Liver (tissue), 9 donors: ENCODE data around the gene COL20A1. TPM values are rescaled to one million over a fixed set of nuclear protein-coding genes. Genes with fewer than 3 reads are reported as not detected.

ENCODE experiments used
- DNase-seq: peaks from one replicate; pipeline ENCODE4 v3.0.0-alpha.2; 2017; ENCODE audit warnings: low spot score
- H3K27ac ChIP-seq, 2 donors: one replicate each; pipeline ENCODE4 v1.7.0; 2013; ENCODE audit warnings: inconsistent platforms in 2 of 2, low read length in 2 of 2, control low read depth in 1 of 2, low read depth in 1 of 2, mild to moderate bottlenecking in 1 of 2
- H3K27me3 ChIP-seq, 4 donors: one replicate each; pipeline versions ENCODE4 v1.6.1 to v1.7.0; 2013; ENCODE audit warnings: low read length in 3 of 4, inconsistent platforms in 1 of 4, mild to moderate bottlenecking in 1 of 4, moderate library complexity in 1 of 4; ENCODE audit not compliant: control insufficient read depth in 4 of 4, insufficient read depth in 4 of 4
- H3K36me3 ChIP-seq, 4 donors: one replicate each; pipeline versions ENCODE4 v1.6.1 to v1.7.0; 2013; ENCODE audit warnings: low read length in 3 of 4, mild to moderate bottlenecking in 3 of 4, low read depth in 1 of 4, moderate library complexity in 1 of 4; ENCODE audit not compliant: control insufficient read depth in 4 of 4, insufficient read depth in 3 of 4
- H3K4me1 ChIP-seq, 4 donors: one replicate each; pipeline versions ENCODE4 v1.6.1 to v1.7.0; 2013; ENCODE audit warnings: low read length in 3 of 4, mild to moderate bottlenecking in 3 of 4, moderate library complexity in 1 of 4; ENCODE audit not compliant: control insufficient read depth in 4 of 4, insufficient read depth in 4 of 4
- H3K4me3 ChIP-seq, 3 donors: one replicate each; pipeline versions ENCODE4 v1.6.1 to v1.7.0; 2013; ENCODE audit warnings: low read length in 3 of 3, control low read depth in 1 of 3, low read depth in 1 of 3, mild to moderate bottlenecking in 1 of 3
- H3K9ac ChIP-seq, 2 donors: one replicate each; pipeline ENCODE4 v1.7.0; 2013; ENCODE audit warnings: low read length in 2 of 2, mild to moderate bottlenecking in 2 of 2, moderate library complexity in 2 of 2, control low read depth in 1 of 2, low read depth in 1 of 2
- H3K9me3 ChIP-seq, 4 donors: one replicate each; pipeline versions ENCODE4 v1.6.1 to v1.7.0; 2013; ENCODE audit warnings: low read length in 3 of 4; ENCODE audit not compliant: control insufficient read depth in 4 of 4
- ATF3 ChIP-seq: IDR thresholded peaks from 2 replicates; pipeline ENCODE4 v1.6.1; 2016; ENCODE audit warnings: antibody characterized with exemption
- CTCF ChIP-seq: fragments of 150-350 bp; IDR thresholded peaks from 2 replicates; pipeline ENCODE4 v1.5.1; 2017; ENCODE audit warnings: improper control_type of control experiment, low read depth, low read length; ENCODE audit not compliant: missing input control
- EGR1 ChIP-seq, 2 donors: IDR thresholded peaks; 2 replicates each; pipeline ENCODE4 v1.6.1; 2016 to 2018; ENCODE audit warnings: antibody characterized with exemption in 2 of 2, low read depth in 2 of 2
- FOXA1 ChIP-seq: IDR thresholded peaks from 2 replicates; pipeline ENCODE4 v1.6.1; 2016; ENCODE audit warnings: antibody characterized with exemption
- FOXA2 ChIP-seq: IDR thresholded peaks from 2 replicates; pipeline ENCODE4 v1.6.1; 2016; ENCODE audit warnings: antibody characterized with exemption
- GABPA ChIP-seq, 2 donors: IDR thresholded peaks in 1 of 2; conservative IDR thresholded peaks in 1 of 2; 2 replicates each; pipeline ENCODE4 v1.6.1; 2016; ENCODE audit warnings: antibody characterized with exemption in 2 of 2, mild to moderate bottlenecking in 1 of 2, moderate library complexity in 1 of 2
- HNF4A ChIP-seq, 2 donors: conservative IDR thresholded peaks; 2 replicates each; pipeline ENCODE4 v1.6.1; 2016; ENCODE audit warnings: antibody characterized with exemption in 2 of 2, mild to moderate bottlenecking in 2 of 2
- HNF4G ChIP-seq: IDR thresholded peaks from 2 replicates; pipeline ENCODE4 v1.6.1; 2016; ENCODE audit warnings: antibody characterized with exemption
- JUND ChIP-seq, 2 donors: IDR thresholded peaks; 2 replicates each; pipeline ENCODE4 v1.6.1; 2016; ENCODE audit warnings: antibody characterized with exemption in 2 of 2
- NR2F2 ChIP-seq: IDR thresholded peaks from 2 replicates; pipeline ENCODE4 v1.6.1; 2016; ENCODE audit warnings: antibody characterized with exemption
- RAD21 ChIP-seq, 2 donors: IDR thresholded peaks; 2 replicates each; pipeline ENCODE4 v1.6.1; 2016; ENCODE audit warnings: antibody characterized with exemption in 2 of 2, mild to moderate bottlenecking in 2 of 2
- REST ChIP-seq: IDR thresholded peaks from 2 replicates; pipeline ENCODE4 v1.6.1; 2016; ENCODE audit warnings: antibody characterized with exemption, mild to moderate bottlenecking
- RXRA ChIP-seq, 2 donors: IDR thresholded peaks; 2 replicates each; pipeline ENCODE4 v1.6.1; 2017 to 2018; ENCODE audit warnings: antibody characterized with exemption in 2 of 2, mild to moderate bottlenecking in 1 of 2
- SP1 ChIP-seq: IDR thresholded peaks from 2 replicates; pipeline ENCODE4 v1.6.1; 2018; ENCODE audit warnings: antibody characterized with exemption, mild to moderate bottlenecking
- TAF1 ChIP-seq: conservative IDR thresholded peaks from 2 replicates; pipeline ENCODE4 v1.6.1; 2016; ENCODE audit warnings: antibody characterized with exemption, mild to moderate bottlenecking
- YY1 ChIP-seq: IDR thresholded peaks from 2 replicates; pipeline ENCODE4 v1.6.1; 2016; ENCODE audit warnings: antibody characterized with exemption, mild to moderate bottlenecking
- ZBTB33 ChIP-seq: IDR thresholded peaks from 2 replicates; pipeline ENCODE4 v1.6.1; 2016; ENCODE audit warnings: antibody characterized with exemption
- WGBS: extraction: QIAGEN DNeasy Blood & Tissue Kit; methylation state at CpG from one replicate; pipeline ENCODE4 v1.1.7; 2013; 5-methylcytosine and 5-hydroxymethylcytosine counted together
- polyA plus RNA-seq, 2 donors: library from polyadenylated mRNA; stranded (reverse) in 1 of 2; unstranded in 1 of 2; fragments of 200-250 nt in 1 of 2; fragments of >200 nt in 1 of 2; fragmentation: Nextera tagmentation in 1 of 2; extraction: Ambion mirVana in 1 of 2; gene quantifications; one replicate each; pipeline versions ENCODE4 v1.2.1 to v1.2.3, GENCODE V29; 2013 to 2015
- total RNA-seq, 2 donors: library from RNA; depleted of rRNA; stranded (reverse); fragments of >200 nt; gene quantifications; one replicate each; pipeline ENCODE4 v1.2.3, GENCODE V29; 2014
- donor health status: healthy.
- donor health status: healthy.
- donor health status: healthy.
- donor health status: healthy.
- donor health status: healthy.

COL20A1 gene
- total and polyA plus RNA-seq, 4 donors = not detected

GRCh38 chr20:63332488-63333240, 39.7 kb downstream of the COL20A1 start:
- no peaks in the 10 kb centered on the region for H3K36me3 ChIP-seq
- TF ChIP-seq FOXA2 = no peak
- TF ChIP-seq GABPA (IDR thresholded peaks at IDR 0.05 in 1 of 2, conservative IDR thresholded peaks at IDR 0.05 in 1 of 2) = no peak
- TF ChIP-seq CTCF = no peak
- no peak for TF ChIP-seq RAD21 (IDR thresholded peaks at IDR 0.05)
- no peak for TF ChIP-seq SP1
- TF ChIP-seq HNF4G = no peak
- no peak for TF ChIP-seq EGR1 (IDR thresholded peaks at IDR 0.05; ENCODE audit: low read depth in 2 of 2)
- TF ChIP-seq HNF4A (conservative IDR thresholded peaks at IDR 0.05) = no peak
- no peak for TF ChIP-seq ZBTB33
- TF ChIP-seq JUND (IDR thresholded peaks at IDR 0.05) = no peak
- H3K27me3 ChIP-seq = no peaks in the 10 kb centered on the region
- 88% methylated on average over 22 of the region's 22 CpGs for WGBS
- peaks cover 0 to 4% (median 0%) of the 10 kb centered on the region in 4 donors for H3K9me3 ChIP-seq
- DNase-seq = no peak
- no peak overlapping the region for H3K9ac ChIP-seq
- no peak overlapping the region for H3K27ac ChIP-seq
- H3K4me3 ChIP-seq = no peak overlapping the region
- H3K4me1 ChIP-seq = no peaks in the 10 kb centered on the region

GRCh38 chr20:63333241-63333836, 40.4 kb downstream of the COL20A1 start:
- no peaks in the 10 kb centered on the region for H3K36me3 ChIP-seq
- H3K9me3 ChIP-seq = peaks cover 0 to 4% (median 0%) of the 10 kb centered on the region in 4 donors
- no peak for DNase-seq
- no peaks in the 10 kb centered on the region for H3K4me1 ChIP-seq
- H3K27me3 ChIP-seq = no peaks in the 10 kb centered on the region
- no peak overlapping the region for H3K9ac ChIP-seq
- no peak overlapping the region for H3K27ac ChIP-seq
- TF ChIP-seq TAF1 = no peak
- no peak for TF ChIP-seq ZBTB33
- TF ChIP-seq EGR1 (IDR thresholded peaks at IDR 0.05; ENCODE audit: low read depth in 2 of 2) = no peak
- TF ChIP-seq SP1 = no peak
- TF ChIP-seq HNF4A (conservative IDR thresholded peaks at IDR 0.05) = no peak
- TF ChIP-seq NR2F2 = no peak
- TF ChIP-seq FOXA2 = no peak
- TF ChIP-seq YY1 = no peak
- TF ChIP-seq REST = no peak
- TF ChIP-seq RXRA (IDR thresholded peaks at IDR 0.05) = no peak
- TF ChIP-seq GABPA (IDR thresholded peaks at IDR 0.05 in 1 of 2, conservative IDR thresholded peaks at IDR 0.05 in 1 of 2) = no peak
- TF ChIP-seq FOXA1 = no peak
- no peak for TF ChIP-seq HNF4G
- no peak for TF ChIP-seq CTCF
- no peak for TF ChIP-seq ATF3
- WGBS = 74% methylated on average over 19 of the region's 19 CpGs
- no peak overlapping the region for H3K4me3 ChIP-seq
